ENCODE data around the gene ABHD15. TPM values are rescaled to one million over a fixed set of nuclear protein-coding genes. Genes with fewer than 3 reads are reported as not detected.

Gene ABHD15
- total RNA-seq, 2 donors from 2014 or later = 7.4 to 7.7 TPM

GRCh38 chr17:29607557-29608195 is 40.8 kb upstream of the ABHD15 start:
- no peak for DNase-seq
- ATAC-seq (replicated peaks in 1 of 2) = no peak
- H3K27me3 Mint-ChIP-seq (ENCODE audit: low read depth) = no peaks in the 10 kb centered on the region
- H3K9me3 Mint-ChIP-seq = no peaks in the 10 kb centered on the region
- no peaks in the 10 kb centered on the region for H3K4me1 Mint-ChIP-seq (ENCODE audit: low read depth)
- no peak overlapping the region for H3K27ac Mint-ChIP-seq
- H3K36me3 Mint-ChIP-seq (ENCODE audit: insufficient read depth in 2 of 2) = no peaks in the 10 kb centered on the region
- H3K4me3 Mint-ChIP-seq = no peak overlapping the region

GRCh38 chr17:29603109-29603674 is 36.4 kb upstream of the ABHD15 start:
- Mint-ChIP-seq H3K9me3 (no peaks in the 10 kb centered on the region), H3K4me1 (ENCODE audit: low read depth) (peaks cover 19% of the 10 kb centered on the region), H3K27me3 (ENCODE audit: low read depth) (no peaks in the 10 kb centered on the region), H3K27ac (no peak overlapping the region), H3K36me3 (ENCODE audit: insufficient read depth in 2 of 2) (no peaks in the 10 kb centered on the region), H3K4me3 (no peak overlapping the region)
- ATAC-seq (replicated peaks in 1 of 2) (no peak), DNase-seq (no peak)

DNA sequence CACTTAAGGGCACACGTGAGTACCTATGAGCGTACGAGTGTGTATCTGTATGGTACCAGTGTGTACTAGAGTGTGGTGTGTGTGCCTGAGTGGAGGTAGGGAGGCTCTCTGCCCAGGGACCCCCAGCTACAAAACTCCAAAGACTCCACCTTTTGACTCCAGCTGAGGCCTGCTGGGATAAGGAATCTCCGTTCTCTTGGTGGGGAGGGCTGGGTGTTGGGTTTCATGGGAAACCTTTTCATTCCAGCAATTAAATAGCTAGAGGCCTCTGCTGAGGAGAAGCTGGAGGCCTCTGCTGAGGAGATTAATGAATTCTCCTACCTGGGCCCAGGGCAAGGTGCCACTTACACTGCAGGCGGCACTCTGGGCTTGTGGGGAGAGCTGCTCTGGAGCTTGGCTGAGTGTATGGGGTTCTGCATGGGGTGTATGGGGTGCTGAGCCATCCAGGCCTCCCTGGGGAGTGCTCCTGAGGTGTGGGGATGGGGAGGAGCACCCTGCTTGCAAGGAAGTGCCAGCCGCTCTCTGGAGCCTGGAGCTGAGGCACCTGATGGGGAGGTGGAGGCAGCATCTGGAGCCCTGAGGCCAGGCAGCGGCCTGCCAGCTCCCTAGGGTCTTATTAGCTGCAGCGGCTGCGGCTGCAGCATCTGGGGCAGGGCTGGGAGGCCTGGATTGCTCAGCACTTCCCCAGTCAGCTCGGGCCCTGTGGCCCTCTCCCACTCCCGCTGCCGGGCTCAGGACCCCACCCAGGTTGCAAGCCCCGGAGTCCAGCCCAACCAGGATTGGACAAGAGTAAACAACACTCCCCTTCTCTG is 30.7 kb upstream of the ABHD15 start:
- no peak overlapping the region for H3K27ac Mint-ChIP-seq
- no peaks in the 10 kb centered on the region for H3K9me3 Mint-ChIP-seq
- H3K27me3 Mint-ChIP-seq (ENCODE audit: low read depth) = no peaks in the 10 kb centered on the region
- no peaks in the 10 kb centered on the region for H3K36me3 Mint-ChIP-seq (ENCODE audit: insufficient read depth in 2 of 2)
- no peak overlapping the region for H3K4me3 Mint-ChIP-seq
- ATAC-seq (replicated peaks in 1 of 2) (no peak), DNase-seq (no peak)
- peaks cover 34% of the 10 kb centered on the region for H3K4me1 Mint-ChIP-seq (ENCODE audit: low read depth)

GRCh38 chr17:29596811-29597210 is 30.0 kb upstream of the ABHD15 start:
- H3K4me3 Mint-ChIP-seq = no peak overlapping the region
- peaks cover 42% of the 10 kb centered on the region for H3K4me1 Mint-ChIP-seq (ENCODE audit: low read depth)
- DNase-seq (no peak), ATAC-seq (replicated peaks in 1 of 2) (no peak)
- no peak overlapping the region for H3K27ac Mint-ChIP-seq
- H3K36me3 Mint-ChIP-seq (ENCODE audit: insufficient read depth in 2 of 2) = no peaks in the 10 kb centered on the region
- H3K9me3 Mint-ChIP-seq = no peaks in the 10 kb centered on the region
- H3K27me3 Mint-ChIP-seq (ENCODE audit: low read depth) = no peaks in the 10 kb centered on the region

DNA sequence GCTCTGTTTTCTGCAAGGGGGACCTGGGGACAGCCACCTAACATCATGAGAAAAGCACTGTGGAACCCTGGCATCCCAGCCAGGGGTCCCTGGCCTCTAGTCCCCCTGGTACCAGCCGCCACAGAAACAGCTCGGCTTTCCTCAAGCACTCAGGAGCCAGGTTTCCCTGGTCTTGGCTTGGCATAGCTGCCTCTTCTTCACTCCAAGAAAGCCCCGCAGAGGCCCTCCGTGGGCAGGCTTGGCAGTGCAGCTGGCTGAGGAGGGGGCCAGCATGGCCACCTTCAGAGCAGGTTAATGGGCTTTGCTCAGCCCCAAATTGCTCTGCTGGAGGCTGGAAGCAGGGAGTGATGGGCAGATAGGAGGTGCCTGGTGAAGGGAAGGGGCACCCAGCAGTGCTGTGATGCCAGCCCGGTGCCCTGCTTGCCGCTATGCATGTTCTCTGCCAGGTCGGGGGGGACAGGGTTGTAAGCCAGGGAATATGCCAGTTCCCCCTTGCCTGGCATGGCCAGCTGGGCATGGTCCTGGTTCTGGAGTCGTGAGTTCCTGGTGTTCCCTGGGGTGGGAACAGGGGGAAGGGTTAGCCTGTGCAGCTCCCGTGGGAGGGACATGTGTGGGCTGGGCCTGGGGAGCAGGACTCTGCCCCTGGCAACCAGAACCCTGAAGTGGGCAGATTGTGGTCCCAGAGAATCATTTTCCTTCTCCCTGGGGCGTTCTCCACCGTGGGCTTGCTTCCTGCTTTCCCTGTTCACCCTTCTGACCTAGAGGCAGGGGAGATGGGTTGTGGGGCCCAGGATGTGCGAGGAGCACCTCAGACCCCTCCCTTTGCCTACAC is 29.3 kb upstream of the ABHD15 start:
- Mint-ChIP-seq H3K27ac (no peak overlapping the region), H3K36me3 (ENCODE audit: insufficient read depth in 2 of 2) (no peaks in the 10 kb centered on the region), H3K27me3 (ENCODE audit: low read depth) (no peaks in the 10 kb centered on the region), H3K4me1 (ENCODE audit: low read depth) (peaks cover 46% of the 10 kb centered on the region), H3K4me3 (no peak overlapping the region), H3K9me3 (no peaks in the 10 kb centered on the region)
- ATAC-seq (replicated peaks in 1 of 2) = no peak
- no peak for DNase-seq

- Mint-ChIP-seq H3K36me3 (ENCODE audit: insufficient read depth in 2 of 2) (no peaks in the 10 kb centered on the region), H3K4me1 (ENCODE audit: low read depth) (peaks cover 46% of the 10 kb centered on the region), H3K9me3 (no peaks in the 10 kb centered on the region), H3K4me3 (peak overlapping the region in 1 of 2 donors; percentile 4), H3K27me3 (ENCODE audit: low read depth) (no peaks in the 10 kb centered on the region), H3K27ac (no peak overlapping the region)
- ATAC-seq (replicated peaks in 1 of 2) = no peak
- DNase-seq = no peak
Measured at GRCh38 chr17:29595107-29595942, 28.5 kb upstream of the ABHD15 start.

DNA sequence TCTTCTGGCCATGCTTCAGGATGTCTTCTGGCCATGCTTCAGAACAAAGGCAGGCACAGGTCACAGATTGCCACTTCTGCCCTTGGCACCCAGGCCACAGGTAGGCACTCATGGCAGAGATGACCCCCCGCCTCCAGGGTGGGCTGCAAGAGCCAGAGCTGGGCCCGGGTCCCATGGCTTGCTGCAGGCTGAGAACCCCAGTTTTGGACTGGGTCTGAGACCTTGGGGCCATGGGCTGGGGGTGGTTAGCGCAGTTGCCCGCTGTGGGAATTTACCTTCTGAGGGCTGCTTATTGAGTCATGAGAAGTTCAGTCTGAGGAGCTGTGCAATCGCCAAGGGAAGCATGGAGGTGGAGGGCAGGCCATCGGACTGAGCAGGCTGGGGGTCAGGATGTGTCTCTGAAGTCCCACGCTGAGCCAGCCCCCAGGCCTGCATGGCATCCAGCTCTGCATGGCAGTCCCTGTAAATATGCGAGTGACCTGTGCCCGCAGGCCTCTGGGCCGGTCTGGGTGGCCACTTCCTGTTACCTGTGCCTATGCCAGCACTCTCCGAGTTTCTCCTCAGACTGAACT is 27.8 kb upstream of the ABHD15 start:
- Mint-ChIP-seq H3K36me3 (ENCODE audit: insufficient read depth in 2 of 2) (no peaks in the 10 kb centered on the region), H3K27ac (no peak overlapping the region), H3K4me3 (peak overlapping the region; percentile 79 to 85), H3K27me3 (ENCODE audit: low read depth) (no peaks in the 10 kb centered on the region), H3K9me3 (no peaks in the 10 kb centered on the region), H3K4me1 (ENCODE audit: low read depth) (peaks cover 52% of the 10 kb centered on the region)
- no peak for ATAC-seq (replicated peaks in 1 of 2)
- no peak for DNase-seq

DNA sequence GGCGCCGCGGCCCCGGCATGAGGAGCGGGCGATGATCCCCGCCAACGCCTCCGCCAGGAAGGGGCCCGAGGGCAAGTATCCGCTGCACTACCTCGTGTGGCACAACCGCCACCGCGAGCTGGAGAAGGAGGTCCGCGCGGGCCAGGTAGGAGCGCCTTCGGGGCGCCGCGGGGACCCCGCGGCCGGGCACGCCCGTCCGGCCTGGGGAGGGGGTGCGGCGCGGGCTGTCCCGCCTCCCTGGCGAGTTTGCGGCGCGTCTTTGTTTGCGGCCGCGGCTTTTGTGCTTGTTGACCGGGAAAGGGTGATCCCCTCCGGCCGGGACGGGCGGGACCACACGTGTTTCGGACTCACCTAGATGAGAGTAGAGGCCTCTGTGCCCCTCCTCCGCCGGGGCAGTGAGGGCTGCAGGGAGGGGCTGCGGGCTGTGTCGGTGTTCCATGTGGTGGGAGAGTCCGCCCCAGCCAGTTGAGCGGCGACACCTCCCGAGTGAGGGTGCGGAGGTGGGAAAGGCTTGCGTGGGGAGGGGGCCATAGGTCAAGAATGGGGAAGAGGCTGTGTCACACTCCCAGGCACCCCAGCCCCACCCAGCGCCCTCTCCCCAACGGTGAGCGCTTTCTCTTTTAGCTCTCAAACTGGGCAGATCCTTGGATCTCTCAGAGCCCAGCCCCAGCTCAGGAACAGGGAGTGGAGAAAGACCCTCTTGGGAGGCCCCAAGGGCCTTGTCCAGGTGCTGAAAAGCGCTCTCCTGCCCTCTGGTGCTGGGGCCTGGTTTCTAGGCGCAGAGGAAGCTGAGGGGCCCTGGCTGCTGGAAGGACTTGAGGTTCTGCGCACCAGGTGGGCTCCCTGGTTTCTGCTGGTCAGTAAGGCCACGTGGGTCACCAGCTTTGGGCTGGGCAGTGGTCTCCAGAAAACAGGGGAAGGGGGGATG is 27.0 kb upstream of the ABHD15 start:
- H3K4me1 Mint-ChIP-seq (ENCODE audit: low read depth) = peaks cover 45% of the 10 kb centered on the region
- no peaks in the 10 kb centered on the region for H3K36me3 Mint-ChIP-seq (ENCODE audit: insufficient read depth in 2 of 2)
- no peak for ATAC-seq (replicated peaks in 1 of 2)
- H3K4me3 Mint-ChIP-seq = peak overlapping the region; percentile 79 to 85
- no peaks in the 10 kb centered on the region for H3K27me3 Mint-ChIP-seq (ENCODE audit: low read depth)
- peak in 1 of 2 donors; percentile 60 for DNase-seq
- no peaks in the 10 kb centered on the region for H3K9me3 Mint-ChIP-seq
- H3K27ac Mint-ChIP-seq = no peak overlapping the region

- DNase-seq = peak; percentile 56 to 62
- Mint-ChIP-seq H3K36me3 (ENCODE audit: insufficient read depth in 2 of 2) (no peaks in the 10 kb centered on the region), H3K27ac (no peak within 1 kb of the TSS), H3K4me3 (peak within 1 kb of the TSS; percentile 89 to 95), H3K4me1 (ENCODE audit: low read depth) (peaks cover 48% of the 10 kb centered on the region), H3K9me3 (no peaks in the 10 kb centered on the region), H3K27me3 (ENCODE audit: low read depth) (no peaks in the 10 kb centered on the region)
- ATAC-seq (replicated peaks in 1 of 2) = peak; percentile 11 to 12
Measured at GRCh38 chr17:29592850-29593551, 26.2 kb upstream of the ABHD15 start, which contains the start of gene ANKRD13B. Gene ANKRD13B, plus strand, starts transcription at chr17:29593132. Its CDS starts 490 bp downstream, at chr17:29593622.

DNA sequence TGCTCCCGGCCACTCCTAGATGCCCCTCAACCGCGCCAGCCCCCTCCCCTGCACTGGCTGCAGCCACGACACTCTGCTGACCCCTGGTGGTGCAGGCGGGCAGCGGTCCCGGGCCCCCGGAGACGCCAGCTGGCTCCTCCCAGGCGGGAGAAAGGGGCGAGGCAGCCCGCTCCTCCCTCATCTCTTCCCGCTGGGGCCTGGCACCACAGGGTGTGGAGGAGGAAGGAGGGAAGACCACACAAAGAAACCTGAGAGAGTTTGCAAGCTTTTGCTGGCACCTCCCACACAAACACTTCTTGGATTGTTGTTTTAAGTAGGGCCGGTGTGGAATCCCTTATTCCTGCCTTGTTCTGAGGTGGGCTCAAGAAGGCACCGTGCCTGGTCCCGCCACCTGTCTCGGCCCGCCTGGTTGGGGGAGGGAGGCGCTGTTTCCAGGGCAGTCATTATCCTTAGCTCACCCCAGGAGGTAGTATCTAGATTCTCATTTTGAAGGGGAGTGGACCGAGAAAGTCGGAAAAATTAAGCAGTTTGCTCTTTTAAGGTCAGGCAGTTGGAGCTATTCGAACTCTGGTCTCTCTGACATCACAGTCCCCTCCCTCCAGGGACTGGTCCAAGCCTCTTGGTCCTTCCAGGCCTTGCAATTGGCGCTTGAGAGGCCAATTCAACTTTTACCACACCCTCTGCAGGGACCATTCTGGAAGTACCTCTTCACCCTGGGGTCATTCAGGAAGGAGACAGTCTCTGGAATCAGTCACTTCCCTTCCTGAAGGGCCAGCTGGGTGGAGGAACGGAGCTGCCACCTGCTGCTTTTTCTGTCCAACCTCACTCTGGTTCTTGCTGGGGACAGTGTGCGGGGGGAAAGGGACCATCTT is 25.1 kb upstream of the ABHD15 start:
- Mint-ChIP-seq H3K27me3 (ENCODE audit: low read depth) (no peaks in the 10 kb centered on the region), H3K4me3 (peak overlapping the region; percentile 89 to 95), H3K4me1 (ENCODE audit: low read depth) (peaks cover 58% of the 10 kb centered on the region), H3K36me3 (ENCODE audit: insufficient read depth in 2 of 2) (no peaks in the 10 kb centered on the region), H3K9me3 (no peaks in the 10 kb centered on the region), H3K27ac (no peak overlapping the region)
- DNase-seq = peak; percentile 88 to 91
- ATAC-seq (replicated peaks in 1 of 2) = peak; percentile 47 to 48
